CD4-positive, alpha-beta T cell (primary cell): ENCODE measurements around the gene APLP1. TPM values are rescaled to one million over a fixed set of nuclear protein-coding genes. Genes with fewer than 3 reads are reported as not detected.
A peak's percentile ranks its signal among the peaks of the same experiment; 100 is the strongest.

Experiments used
- ATAC-seq: fragments of 200-7000 bp; cut with Tn5 transposase; one replicate; pipeline ENCODE4 v1.10.0; 2022; ENCODE audit warnings: mild to moderate bottlenecking; ENCODE audit not compliant: poor library complexity
- CTCF ChIA-PET: fragments of 350-600 bp; sonication (Branson Sonifier 250); formaldehyde crosslinking; loops from one replicate; lab custom pipeline; 2021; ENCODE audit warnings: antibody characterized with exemption, inconsistent platforms; lab: Charles Lee
- POLR2A ChIA-PET: fragments of 350-600 bp; sonication (Branson Sonifier 250); formaldehyde crosslinking; loops from one replicate; lab custom pipeline; 2021; ENCODE audit warnings: antibody characterized with exemption, inconsistent platforms; lab: Charles Lee
- DNase-seq, 14 experiments: peaks; one replicate each; pipeline ENCODE4 v3.0.0-alpha.2; 2013 to 2020; ENCODE audit warnings: mixed read lengths in 2 of 14
- H3K27ac ChIP-seq, 2 donors: one replicate each; pipeline versions ENCODE4 v1.5.1 to v1.7.0; 2013; ENCODE audit warnings: low read length in 2 of 2, low read depth in 1 of 2, mild to moderate bottlenecking in 1 of 2
- H3K27me3 ChIP-seq, 2 experiments: 1 replicate in 1 of 2; 2 replicates in 1 of 2; pipeline versions ENCODE4 v1.6.1 to v1.7.0; 2013; ENCODE audit warnings: low read length in 2 of 2, control low read depth in 1 of 2, mild to moderate bottlenecking in 1 of 2, moderate library complexity in 1 of 2; ENCODE audit not compliant: insufficient read depth in 2 of 2, control insufficient read depth in 1 of 2
- H3K36me3 ChIP-seq: one replicate; pipeline ENCODE4 v1.6.1; 2013; ENCODE audit warnings: low read length, control low read depth; ENCODE audit not compliant: insufficient read depth
- H3K4me1 ChIP-seq: one replicate; pipeline ENCODE4 v1.6.1; 2013; ENCODE audit warnings: low read length, control low read depth; ENCODE audit not compliant: insufficient read depth
- H3K4me3 ChIP-seq: one replicate; pipeline ENCODE4 v1.5.1; 2013; ENCODE audit warnings: mild to moderate bottlenecking, low read length, moderate library complexity
- H3K9me3 ChIP-seq, 2 experiments: 1 replicate in 1 of 2; 2 replicates in 1 of 2; pipeline versions ENCODE4 v1.6.1 to v1.7.0; 2013; ENCODE audit warnings: low read length in 2 of 2, mild to moderate bottlenecking in 2 of 2, control low read depth in 1 of 2, moderate library complexity in 1 of 2; ENCODE audit not compliant: control insufficient read depth in 1 of 2, insufficient read depth in 1 of 2
- H3K27ac Mint-ChIP-seq: one replicate; pipeline ENCODE4 v1.8.0; 2020; ENCODE audit warnings: mixed read lengths
- H3K27me3 Mint-ChIP-seq: one replicate; pipeline ENCODE4 v1.8.0; 2021; ENCODE audit warnings: mixed read lengths
- H3K36me3 Mint-ChIP-seq: one replicate; pipeline ENCODE4 v1.8.0; 2021; ENCODE audit warnings: low read depth, mixed read lengths
- H3K4me1 Mint-ChIP-seq: one replicate; pipeline ENCODE4 v1.8.0; 2021; ENCODE audit warnings: low read depth, mixed read lengths
- H3K4me3 Mint-ChIP-seq: one replicate; pipeline ENCODE4 v1.8.0; 2020; ENCODE audit warnings: mild to moderate bottlenecking, mixed read lengths
- H3K9me3 Mint-ChIP-seq: one replicate; pipeline ENCODE4 v1.8.0; 2020; ENCODE audit warnings: mixed read lengths
- CTCF ChIP-seq: fragments of 200-600 bp; IDR thresholded peaks from one replicate; pipeline ENCODE4 v1.8.0; 2022; ENCODE audit warnings: antibody characterized with exemption, mild to moderate bottlenecking
- intact Hi-C, 2 experiments: fragments of 100-400 bp; cut with DNase I in 1 of 2; cut with micrococcal nuclease in 1 of 2; formaldehyde crosslinking; loops; one replicate each; pipeline versions ENCODE4 v1.15.1 to v1.9.0; 2023 to 2025; cut with DNase I, micrococcal nuclease
- total RNA-seq, 174 experiments: library from RNA in 2 of 174; stranded (reverse) in 2 of 174; gene quantifications; one replicate each; pipeline ENCODE4 v1.2.3 and lab custom pipeline; 2021 to 2026

The APLP1 gene
- total RNA-seq, 2 experiments from 2014 or later, result not detected

- Mint-ChIP-seq H3K27me3 (no peaks in the 10 kb centered on the region), H3K36me3 (peaks cover 79% of the 10 kb centered on the region), H3K4me3 (no peak overlapping the region), H3K4me1 (peaks cover 29% of the 10 kb centered on the region), H3K9me3 (no peaks in the 10 kb centered on the region), H3K27ac (no peak overlapping the region)
- no peak for ATAC-seq
- POLR2A ChIA-PET, result interaction anchor here (0.9 kb wide), 1 partner anchor 36 kb away, joined by 3 read pairs; no protein-coding TSS in a partner anchor
- TF ChIP-seq CTCF, result no peak
- Histone ChIP-seq H3K4me1 (peaks cover 37% of the 10 kb centered on the region), H3K27me3 (no peaks in the 10 kb centered on the region), H3K36me3 (peaks cover 83% of the 10 kb centered on the region), H3K9me3 (no peaks in the 10 kb centered on the region), H3K4me3 (no peak overlapping the region), H3K27ac (no peak overlapping the region)
- CTCF ChIA-PET, result no interaction called here
- intact Hi-C loops, result no loop called here
- DNase-seq, result no peak
These were observed 26.0 kb downstream of the APLP1 start for GRCh38 chr19:35894342-35894741.

DNA sequence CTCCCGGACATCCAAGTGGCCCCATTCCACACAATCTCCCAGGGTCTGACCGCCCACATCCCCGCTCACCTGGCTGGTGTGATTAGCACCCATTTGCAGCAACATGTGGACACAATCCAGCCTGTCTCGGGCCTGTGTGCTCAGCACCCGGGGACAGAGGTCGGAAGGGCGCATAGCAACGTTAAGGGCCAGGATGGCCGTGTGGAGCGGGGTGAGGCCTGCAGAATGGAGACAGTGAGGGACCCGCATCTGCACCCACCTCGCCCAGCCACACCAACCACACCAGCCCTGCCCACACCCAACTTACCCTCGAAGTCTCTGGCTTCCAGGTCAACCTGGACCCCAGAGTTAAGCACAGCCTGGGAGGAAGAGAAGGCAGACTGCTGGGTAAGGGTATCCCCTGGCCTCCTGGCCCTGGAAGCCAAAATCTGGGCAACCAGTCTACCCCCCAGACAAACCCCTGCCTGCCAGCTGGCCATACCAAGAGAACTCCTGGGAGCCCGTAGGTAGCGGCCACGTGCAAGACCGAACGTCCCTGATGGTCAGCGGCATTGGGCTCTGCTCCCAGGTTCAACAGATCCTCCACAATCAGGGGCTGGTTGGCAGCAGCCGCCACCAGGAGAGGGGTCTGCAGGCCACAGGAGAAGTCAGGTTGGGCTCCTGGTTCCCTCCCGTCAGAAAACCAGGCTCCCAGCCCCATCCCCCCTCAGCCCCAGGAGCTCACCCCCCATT, 27.7 kb downstream of the APLP1 start:
- H3K27ac ChIP-seq, result no peak overlapping the region
- H3K4me3 ChIP-seq, result no peak overlapping the region
- Mint-ChIP-seq H3K4me3 (peak overlapping the region; percentile 69), H3K4me1 (peaks cover 32% of the 10 kb centered on the region), H3K9me3 (no peaks in the 10 kb centered on the region), H3K36me3 (peaks cover 66% of the 10 kb centered on the region), H3K27ac (peak overlapping the region; percentile 92), H3K27me3 (no peaks in the 10 kb centered on the region)
- peaks cover 65% of the 10 kb centered on the region for H3K36me3 ChIP-seq
- CTCF ChIA-PET, result no interaction called here
- TF ChIP-seq CTCF, result no peak
- intact Hi-C loops, result loop anchor here in 1 of 2 experiments (1.0 kb wide), 1 partner anchor 14 kb away; no protein-coding TSS in a partner anchor
- DNase-seq (peak in 1 of 14 experiments; percentile 21), ATAC-seq (no peak)
- peaks cover 43% of the 10 kb centered on the region for H3K4me1 ChIP-seq
- no peaks in the 10 kb centered on the region for H3K27me3 ChIP-seq
- H3K9me3 ChIP-seq, result no peaks in the 10 kb centered on the region
- POLR2A ChIA-PET, result no interaction called here

- peaks cover 34% of the 10 kb centered on the region for H3K4me1 Mint-ChIP-seq
- no peak for TF ChIP-seq CTCF
- intact Hi-C loops, result loop anchor here in 1 of 2 experiments (1.0 kb wide), 1 partner anchor 14 kb away; no protein-coding TSS in a partner anchor
- no peaks in the 10 kb centered on the region for H3K9me3 Mint-ChIP-seq
- Histone ChIP-seq H3K27ac (peak overlapping the region; percentile 53 to 100), H3K4me3 (no peak overlapping the region), H3K27me3 (no peaks in the 10 kb centered on the region), H3K9me3 (no peaks in the 10 kb centered on the region), H3K4me1 (peaks cover 49% of the 10 kb centered on the region), H3K36me3 (peaks cover 60% of the 10 kb centered on the region)
- ATAC-seq, result no peak
- ChIA-PET POLR2A (interaction anchor here (0.6 kb wide), 1 partner anchor 32 kb away, joined by 3 read pairs; no protein-coding TSS in a partner anchor), CTCF (no interaction called here)
- H3K36me3 Mint-ChIP-seq, result peaks cover 63% of the 10 kb centered on the region
- peak overlapping the region; percentile 30 for H3K4me3 Mint-ChIP-seq
- DNase-seq, result no peak
- peak overlapping the region; percentile 92 for H3K27ac Mint-ChIP-seq
- H3K27me3 Mint-ChIP-seq, result no peaks in the 10 kb centered on the region
These were observed 28.3 kb downstream of the APLP1 start for GRCh38 chr19:35896643-35897040.
